Urinary bladder (tissue), 4 donors: ENCODE results near the gene MOB2. TPM values are rescaled to one million over a fixed set of nuclear protein-coding genes. Genes with fewer than 3 reads are reported as not detected.

Experiments used
- DNase-seq: peaks from one replicate; pipeline ENCODE4 v3.0.0-alpha.2; 2015; ENCODE audit errors: extremely low spot score
- H3K27ac ChIP-seq: one replicate; pipeline ENCODE4 v1.5.1; 2013; ENCODE audit warnings: low read depth, mild to moderate bottlenecking, moderate library complexity
- H3K36me3 ChIP-seq: one replicate; pipeline ENCODE4 v1.6.1; 2013; ENCODE audit warnings: mild to moderate bottlenecking, moderate library complexity; ENCODE audit not compliant: insufficient read depth
- H3K4me1 ChIP-seq: one replicate; pipeline ENCODE4 v1.6.1; 2013; ENCODE audit warnings: mild to moderate bottlenecking, moderate library complexity; ENCODE audit not compliant: insufficient read depth
- H3K4me3 ChIP-seq: one replicate; pipeline ENCODE4 v1.5.1; 2013; ENCODE audit warnings: low read depth, low read length
- WGBS: extraction: QIAGEN DNeasy Blood & Tissue Kit; methylation state at CpG from one replicate; pipeline ENCODE4 v1.1.7; 2013; 5-methylcytosine and 5-hydroxymethylcytosine counted together
- polyA plus RNA-seq: library from polyadenylated mRNA; stranded (reverse); fragments of 200-250 nt; gene quantifications from one replicate; pipeline ENCODE4 v1.2.3, GENCODE V29; 2013
- total RNA-seq: library from RNA; depleted of rRNA; stranded (reverse); fragments of >200 nt; gene quantifications from one replicate; pipeline ENCODE4 v1.2.3, GENCODE V29; 2014
- donor health status: healthy with polysubstance abuse.
- donor health status: healthy.

MOB2 gene
- total and polyA plus RNA-seq, 2 donors, result 27.5 to 120 TPM

GRCh38 chr11:1523077-1523476 is 36.5 kb upstream of the MOB2 start:
- H3K27ac ChIP-seq, result no peak overlapping the region
- H3K36me3 ChIP-seq, result no peaks in the 10 kb centered on the region
- no peak for DNase-seq
- H3K4me1 ChIP-seq, result no peaks in the 10 kb centered on the region
- no peak overlapping the region for H3K4me3 ChIP-seq
- WGBS, result 87% methylated on average over 6 of the region's 6 CpGs

DNA sequence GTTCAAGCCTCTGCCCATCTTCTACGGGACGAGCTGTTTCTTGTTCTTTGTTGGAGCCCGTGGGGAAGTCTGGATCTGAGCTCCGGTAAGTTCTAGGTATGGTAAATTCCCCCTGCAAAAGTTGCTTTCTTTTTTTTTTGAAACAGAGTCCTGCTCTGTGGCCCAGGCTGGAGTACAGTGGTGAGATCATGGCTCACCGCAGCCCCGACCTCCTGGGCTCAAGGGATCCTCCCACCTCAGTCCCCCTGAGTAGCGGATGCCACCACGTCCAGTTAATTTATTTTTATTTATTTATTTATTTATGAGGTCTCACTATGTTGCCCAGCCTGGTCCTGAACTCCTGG is 35.5 kb upstream of the MOB2 start:
- Histone ChIP-seq H3K36me3 (no peaks in the 10 kb centered on the region), H3K27ac (no peak overlapping the region), H3K4me3 (no peak overlapping the region), H3K4me1 (no peaks in the 10 kb centered on the region)
- 94% methylated on average over 8 of the region's 8 CpGs for WGBS
- DNase-seq, result no peak

- Histone ChIP-seq H3K4me1 (no peaks in the 10 kb centered on the region), H3K36me3 (no peaks in the 10 kb centered on the region), H3K27ac (no peak overlapping the region), H3K4me3 (no peak overlapping the region)
- 92% methylated on average over 21 of the region's 21 CpGs for WGBS
- no peak for DNase-seq
Measured at GRCh38 chr11:1521382-1522080, 35.0 kb upstream of the MOB2 start.

DNA sequence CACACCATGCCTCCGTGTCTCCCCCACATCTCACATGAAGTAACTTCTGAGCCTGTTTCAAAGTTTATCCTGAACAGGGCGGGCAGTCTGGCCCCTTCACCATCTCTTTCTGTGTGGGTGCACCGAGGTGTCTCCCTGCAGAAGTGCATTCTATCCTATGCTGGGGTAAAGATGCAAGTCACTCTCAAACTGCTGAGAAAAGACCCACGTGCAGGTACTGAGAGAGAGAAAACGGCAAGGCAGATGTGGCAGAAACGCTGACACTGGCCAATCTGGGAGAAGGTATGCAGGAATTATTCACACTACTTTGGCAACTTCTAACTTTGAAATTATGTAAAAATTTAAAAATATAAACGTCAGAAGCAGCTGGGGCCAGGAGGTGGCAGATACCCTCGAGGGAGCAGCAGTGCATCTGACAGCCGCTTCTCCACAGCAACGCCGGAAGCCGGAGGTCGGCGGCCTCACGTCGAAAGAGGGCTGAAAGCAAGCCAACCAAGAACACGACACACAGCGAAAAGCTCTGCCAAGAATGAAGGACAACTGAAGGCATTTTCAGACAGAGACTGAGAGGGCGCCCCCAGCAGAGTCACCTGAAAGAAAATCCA is 34.2 kb upstream of the MOB2 start:
- DNase-seq, result no peak
- Histone ChIP-seq H3K4me1 (no peaks in the 10 kb centered on the region), H3K27ac (no peak overlapping the region), H3K36me3 (no peaks in the 10 kb centered on the region), H3K4me3 (no peak overlapping the region)
- WGBS, result 58% methylated on average over 19 of the region's 19 CpGs

DNA sequence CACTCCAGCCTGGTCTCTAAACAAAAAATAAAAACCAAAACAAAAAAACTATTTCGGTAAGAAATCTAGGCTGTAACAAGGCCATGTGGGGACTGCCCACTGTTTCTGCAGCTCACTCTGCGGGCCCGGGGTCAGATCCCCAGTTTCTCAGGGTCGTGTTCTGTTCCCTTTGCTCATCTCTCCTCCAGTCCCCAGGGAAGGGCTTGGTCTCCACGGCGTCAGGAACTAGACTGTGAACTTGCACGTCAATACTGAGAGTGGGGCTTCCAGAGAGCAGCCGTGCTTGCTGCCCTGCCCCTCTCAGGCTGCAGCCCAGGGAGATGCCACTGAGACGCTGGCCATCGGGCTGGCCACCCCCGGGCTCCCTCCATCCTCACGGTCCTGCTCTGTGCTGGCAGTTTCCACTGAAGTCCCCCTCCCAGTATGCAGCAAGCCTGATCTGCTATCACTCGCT is 33.7 kb upstream of the MOB2 start:
- Histone ChIP-seq H3K36me3 (no peaks in the 10 kb centered on the region), H3K27ac (no peak overlapping the region), H3K4me3 (no peak overlapping the region), H3K4me1 (no peaks in the 10 kb centered on the region)
- no peak for DNase-seq
- WGBS, result 77% methylated on average over 13 of the region's 13 CpGs

DNA sequence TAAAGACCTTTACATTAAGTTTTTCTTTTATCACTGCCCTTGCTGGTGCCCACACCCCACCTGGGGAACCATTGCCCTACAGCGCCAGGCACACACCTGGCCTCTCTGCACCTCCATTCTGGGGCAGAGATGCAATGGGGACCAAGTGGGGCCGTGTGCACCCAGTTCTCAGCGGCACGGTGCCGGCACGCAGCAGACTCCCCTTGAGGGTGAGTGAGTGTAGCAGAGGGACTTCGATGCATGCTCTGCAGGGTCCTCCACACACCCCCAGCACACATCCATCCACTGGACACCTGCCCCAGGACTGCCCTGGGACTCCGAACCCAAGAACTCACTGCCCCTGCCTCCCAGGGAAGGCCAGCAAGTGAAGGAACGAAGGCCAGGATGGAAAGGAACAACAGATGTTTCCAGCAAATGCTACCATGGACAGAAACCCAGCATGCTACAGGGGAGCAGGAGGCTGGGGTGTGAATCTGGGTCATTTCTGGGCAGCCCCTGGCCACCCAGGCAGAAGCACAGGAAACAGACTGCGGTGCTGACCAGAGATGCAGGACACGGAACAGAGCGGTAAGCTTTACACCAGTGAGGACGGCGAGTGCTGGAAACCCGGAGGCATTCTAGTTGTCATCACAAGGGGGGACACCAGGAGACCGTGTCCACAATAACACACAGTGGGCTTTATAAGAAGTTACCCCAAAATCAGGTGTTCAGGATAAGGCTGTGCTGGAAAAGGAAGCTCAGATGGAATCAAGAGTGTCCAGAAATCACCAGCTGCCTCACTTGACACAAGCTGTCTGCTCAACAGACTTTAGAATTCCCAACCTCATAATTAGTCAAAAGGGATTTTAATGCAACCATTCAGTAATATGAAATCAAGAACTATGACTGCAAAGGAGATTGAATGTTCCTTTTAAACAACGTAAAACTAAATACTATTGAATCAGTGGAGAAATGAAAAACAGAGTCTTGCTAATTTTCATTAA is 32.7 kb upstream of the MOB2 start:
- Histone ChIP-seq H3K4me1 (no peaks in the 10 kb centered on the region), H3K4me3 (no peak overlapping the region), H3K36me3 (no peaks in the 10 kb centered on the region), H3K27ac (no peak overlapping the region)
- WGBS, result 93% methylated on average over 17 of the region's 17 CpGs
- no peak for DNase-seq

DNA sequence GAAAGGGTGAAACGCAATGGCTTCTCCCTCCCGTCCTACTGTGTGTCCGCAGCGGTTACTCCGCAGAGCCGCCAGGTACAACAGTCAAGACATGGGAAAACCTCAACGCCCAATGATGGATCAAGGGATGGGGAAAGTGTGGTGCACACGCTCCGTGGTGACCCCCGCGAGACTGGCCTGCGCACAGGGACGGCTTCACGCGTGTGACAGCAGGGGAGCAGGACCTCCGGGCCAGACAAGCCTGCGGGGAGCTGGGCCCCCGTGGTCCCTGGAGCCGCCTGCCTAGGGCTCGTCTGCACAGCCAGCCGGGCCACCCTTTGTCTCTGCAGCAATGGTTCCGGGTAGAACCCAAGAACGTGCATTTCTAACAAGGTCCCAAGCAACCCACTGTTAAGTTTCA is 31.7 kb upstream of the MOB2 start:
- Histone ChIP-seq H3K36me3 (no peaks in the 10 kb centered on the region), H3K4me3 (no peak overlapping the region), H3K27ac (no peak overlapping the region), H3K4me1 (no peaks in the 10 kb centered on the region)
- no peak for DNase-seq
- 94% methylated on average over 23 of the region's 23 CpGs for WGBS

- no peak overlapping the region for H3K27ac ChIP-seq
- 85% methylated on average over 28 of the region's 28 CpGs for WGBS
- DNase-seq, result no peak
- no peak overlapping the region for H3K4me3 ChIP-seq
- no peaks in the 10 kb centered on the region for H3K36me3 ChIP-seq
- no peaks in the 10 kb centered on the region for H3K4me1 ChIP-seq
Measured at GRCh38 chr11:1517117-1518005, 30.8 kb upstream of the MOB2 start.

GRCh38 chr11:1516273-1517067 is 29.9 kb upstream of the MOB2 start:
- Histone ChIP-seq H3K36me3 (no peaks in the 10 kb centered on the region), H3K27ac (no peak overlapping the region), H3K4me3 (no peak overlapping the region), H3K4me1 (no peaks in the 10 kb centered on the region)
- no peak for DNase-seq
- 85% methylated on average over 19 of the region's 19 CpGs for WGBS

DNA sequence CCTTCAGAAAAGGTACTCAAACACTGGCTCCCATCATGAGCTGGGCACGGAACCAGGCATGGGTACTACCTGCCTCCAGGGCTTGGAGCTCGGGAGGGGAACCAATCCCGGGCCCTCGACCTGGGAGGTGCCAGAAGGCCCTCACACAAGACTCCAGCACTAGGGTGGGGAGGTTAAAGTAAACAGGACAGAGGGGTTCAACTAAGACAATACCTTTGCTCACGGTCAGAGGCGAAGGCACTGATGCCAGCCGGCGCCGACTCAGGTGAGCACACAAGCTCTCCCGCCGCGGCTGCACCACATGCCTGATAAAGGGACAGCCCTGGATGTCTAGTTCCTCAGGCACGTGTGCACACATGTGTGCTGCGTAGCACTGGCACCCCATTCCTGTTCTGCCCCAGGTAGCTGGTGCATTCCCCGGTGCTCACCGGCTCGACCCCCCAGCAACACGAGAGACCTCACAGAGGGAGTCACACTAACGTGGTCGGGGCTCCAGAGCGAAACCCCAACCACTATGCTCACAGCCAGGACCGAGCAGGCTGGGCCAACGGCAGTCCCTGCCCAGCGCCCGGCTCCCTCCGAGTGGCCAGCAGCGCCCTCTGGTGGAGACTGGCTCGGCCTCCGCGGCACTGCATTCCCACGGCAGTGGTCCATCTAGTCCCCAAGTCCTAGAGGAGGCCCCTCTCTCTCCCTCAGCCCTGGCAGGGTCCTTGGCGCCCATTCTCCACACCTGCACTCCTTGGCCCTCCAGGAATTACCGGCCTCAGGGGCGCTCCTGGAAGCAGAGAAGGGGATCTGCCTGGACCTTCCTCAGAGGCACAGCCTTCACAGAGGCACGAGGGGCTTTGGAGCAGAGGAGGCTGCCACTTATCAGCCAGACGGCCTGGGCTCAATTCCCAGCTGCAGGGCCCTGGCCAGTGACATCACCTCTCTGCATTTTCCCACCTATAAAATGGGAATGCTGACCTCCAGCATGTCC is 28.8 kb upstream of the MOB2 start:
- no peak overlapping the region for H3K27ac ChIP-seq
- DNase-seq, result no peak
- H3K4me1 ChIP-seq, result no peaks in the 10 kb centered on the region
- WGBS, result 37% methylated on average over 36 of the region's 36 CpGs
- H3K36me3 ChIP-seq, result no peaks in the 10 kb centered on the region
- H3K4me3 ChIP-seq, result no peak overlapping the region

DNA sequence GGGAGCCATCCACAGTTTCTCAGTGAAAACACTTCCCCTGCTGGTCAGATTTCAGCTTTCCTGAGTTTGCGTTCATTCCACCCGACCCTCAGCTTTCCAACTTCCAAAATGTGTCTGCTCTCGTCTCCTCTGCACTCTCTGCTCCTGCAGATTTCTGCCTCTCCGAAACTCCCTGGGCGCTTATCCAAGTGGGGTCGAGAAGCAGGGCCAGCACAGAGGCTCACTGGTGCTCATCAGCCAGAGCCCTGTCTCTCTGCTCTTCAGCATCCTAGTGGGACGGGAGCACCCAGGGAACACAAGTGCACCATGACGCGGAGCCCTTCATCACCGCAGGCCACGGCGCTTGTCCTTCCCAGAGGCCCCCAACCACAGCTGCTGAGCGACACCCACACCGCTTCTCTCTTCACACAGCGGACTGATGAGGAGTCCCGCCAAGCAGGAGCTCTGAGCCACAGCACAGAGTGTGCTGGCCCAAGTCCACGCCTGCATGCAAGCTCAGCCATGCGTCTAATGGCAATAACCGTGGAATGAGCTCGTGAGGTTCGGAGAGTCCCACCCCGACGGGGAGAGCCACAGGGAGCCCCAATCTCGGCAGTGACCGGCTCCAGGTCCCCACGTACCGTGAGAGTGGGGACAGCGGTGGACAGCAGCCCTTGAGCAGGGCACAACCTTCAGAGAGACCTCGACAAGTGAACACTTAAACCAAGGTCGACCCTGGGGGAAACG is 27.9 kb upstream of the MOB2 start:
- Histone ChIP-seq H3K27ac (no peak overlapping the region), H3K36me3 (no peaks in the 10 kb centered on the region), H3K4me3 (no peak overlapping the region), H3K4me1 (no peaks in the 10 kb centered on the region)
- DNase-seq, result no peak
- WGBS, result 76% methylated on average over 31 of the region's 31 CpGs
